Measurements from ENCODE around the gene TENM4.

DNA sequence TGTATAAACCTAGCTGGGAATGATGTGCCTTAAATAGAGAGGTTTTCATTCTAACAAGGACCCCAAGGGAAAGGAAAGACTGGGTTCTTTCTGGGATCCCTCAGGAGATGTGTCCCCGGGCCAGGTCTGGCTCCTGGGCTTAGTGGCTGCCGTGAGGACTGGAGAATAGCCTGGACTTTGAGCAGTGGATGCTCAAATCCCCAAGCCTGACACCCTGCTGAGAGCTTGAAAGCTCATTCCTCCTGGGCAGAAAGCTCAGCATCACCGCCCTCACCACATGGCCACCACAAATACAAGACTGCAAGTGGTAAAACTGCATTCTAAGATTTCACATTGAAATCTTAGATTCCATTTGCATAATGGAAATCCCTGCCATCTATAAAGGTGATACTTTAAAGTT is 786.8 kb downstream of the TENM4 start:
- TF ChIP-seq, protein P1, sequence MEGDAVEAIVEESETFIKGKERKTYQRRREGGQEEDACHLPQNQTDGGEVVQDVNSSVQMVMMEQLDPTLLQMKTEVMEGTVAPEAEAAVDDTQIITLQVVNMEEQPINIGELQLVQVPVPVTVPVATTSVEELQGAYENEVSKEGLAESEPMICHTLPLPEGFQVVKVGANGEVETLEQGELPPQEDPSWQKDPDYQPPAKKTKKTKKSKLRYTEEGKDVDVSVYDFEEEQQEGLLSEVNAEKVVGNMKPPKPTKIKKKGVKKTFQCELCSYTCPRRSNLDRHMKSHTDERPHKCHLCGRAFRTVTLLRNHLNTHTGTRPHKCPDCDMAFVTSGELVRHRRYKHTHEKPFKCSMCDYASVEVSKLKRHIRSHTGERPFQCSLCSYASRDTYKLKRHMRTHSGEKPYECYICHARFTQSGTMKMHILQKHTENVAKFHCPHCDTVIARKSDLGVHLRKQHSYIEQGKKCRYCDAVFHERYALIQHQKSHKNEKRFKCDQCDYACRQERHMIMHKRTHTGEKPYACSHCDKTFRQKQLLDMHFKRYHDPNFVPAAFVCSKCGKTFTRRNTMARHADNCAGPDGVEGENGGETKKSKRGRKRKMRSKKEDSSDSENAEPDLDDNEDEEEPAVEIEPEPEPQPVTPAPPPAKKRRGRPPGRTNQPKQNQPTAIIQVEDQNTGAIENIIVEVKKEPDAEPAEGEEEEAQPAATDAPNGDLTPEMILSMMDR (IDR thresholded peaks at IDR 0.05): no peak
- TF ChIP-seq POLR2A (IDR thresholded peaks at IDR 0.05): no peak
